Astrocyte (in vitro differentiated cells and primary cell): ENCODE data around the gene WDR45B.

Experiments
- CTCF ChIP-seq: IDR thresholded peaks from 2 replicates; pipeline ENCODE4 v1.5.1; 2011; ENCODE audit warnings: low read depth, mild to moderate bottlenecking, inconsistent platforms, low read length, moderate library complexity; ENCODE audit not compliant: insufficient read depth
- EZH2 ChIP-seq: IDR thresholded peaks from 2 replicates; pipeline ENCODE4 v1.6.1; 2012; ENCODE audit warnings: mild to moderate bottlenecking, low read length, inconsistent platforms; ENCODE audit not compliant: insufficient read depth

- TF ChIP-seq CTCF (no peak), EZH2 (no peak)
Measured at GRCh38 chr17:82644148-82644547, 4.1 kb downstream of the WDR45B start.
